Gastrocnemius medialis (tissue), 4 donors: ENCODE data around the gene FBXW11. TPM values are rescaled to one million over a fixed set of nuclear protein-coding genes. Genes with fewer than 3 reads are reported as not detected.

Experiments
- ATAC-seq, 2 donors: fragments of 150-250 bp; one replicate each; pipeline ENCODE4 v1.9.1; 2016
- DNase-seq, 2 donors: peaks; one replicate each; pipeline ENCODE4 v3.0.0-alpha.2; 2019
- H3K27ac ChIP-seq, 4 donors: fragments of 200-600 bp; sonication (generic); 1 replicate in 1 of 4; 2 replicates in 3 of 4; pipeline ENCODE4 v1.5.1; 2016 to 2018; ENCODE audit warnings: mild to moderate bottlenecking in 2 of 4, moderate library complexity in 1 of 4
- H3K27me3 ChIP-seq, 3 donors: fragments of 200-600 bp; sonication (generic) in 2 of 3; 1 replicate in 1 of 3; 2 replicates in 2 of 3; pipeline versions ENCODE4 v1.5.1 to v1.6.0; 2016 to 2019; ENCODE audit warnings: mild to moderate bottlenecking in 1 of 3, moderate library complexity in 1 of 3
- H3K36me3 ChIP-seq, 2 donors: fragments of 200-600 bp; sonication (generic) in 1 of 2; one replicate each; pipeline ENCODE4 v1.5.1; 2017 to 2018
- H3K4me1 ChIP-seq, 2 donors: fragments of 200-600 bp; sonication (generic) in 1 of 2; one replicate each; pipeline ENCODE4 v1.5.1; 2016 to 2017; ENCODE audit warnings: mild to moderate bottlenecking in 2 of 2
- H3K4me3 ChIP-seq, 4 donors: fragments of 200-600 bp; sonication (generic) in 3 of 4; 1 replicate in 1 of 4; 2 replicates in 3 of 4; pipeline ENCODE4 v1.5.1; 2016 to 2019; ENCODE audit warnings: mild to moderate bottlenecking in 2 of 4
- H3K9me3 ChIP-seq, 3 donors: fragments of 200-600 bp; sonication (generic) in 2 of 3; 1 replicate in 1 of 3; 2 replicates in 2 of 3; pipeline ENCODE4 v1.5.1; 2016 to 2019
- POLR2A ChIP-seq, 2 donors: fragments of 450-650 bp; IDR thresholded peaks; one replicate each; pipeline ENCODE4 v1.6.1; 2017; ENCODE audit warnings: antibody characterized with exemption in 2 of 2, mild to moderate bottlenecking in 2 of 2, moderate library complexity in 2 of 2
- in situ Hi-C, 4 donors: fragments of 200-750 bp; cut with MboI; loops; one replicate each; pipeline versions ENCODE4 v1.15.0 to v1.8.0; 2017; ENCODE audit warnings: low sequenced_read_pairs in 4 of 4
- intact Hi-C: fragments of 100-400 bp; cut with DNase I; formaldehyde crosslinking; loops from one replicate; pipeline ENCODE4 v1.15.1; 2023; ENCODE audit warnings: low total_unique reads
- total RNA-seq, 4 donors: library from RNA; depleted of rRNA; stranded (reverse); fragments of >200 nt; gene quantifications; one replicate each; pipeline versions ENCODE4 v1.1.0 to v1.2.3, GENCODE V29; 2016
- TF ChIP-seq, protein P1 (sequence below), 5 experiments: fragments of 450-650 bp in 3 of 5; fragments of 200-600 bp in 2 of 5; sonication (generic) in 2 of 5; IDR thresholded peaks in 4 of 5; conservative IDR thresholded peaks in 1 of 5; 1 replicate in 4 of 5; 2 replicates in 1 of 5; pipeline ENCODE4 v1.5.1; 2016 to 2019; ENCODE audit warnings: antibody characterized with exemption in 5 of 5, mild to moderate bottlenecking in 3 of 5, moderate library complexity in 3 of 5

FBXW11 gene
- total RNA-seq, 4 donors from 2014 or later, result 68.5 to 80.8 (median 72.2) TPM

DNA sequence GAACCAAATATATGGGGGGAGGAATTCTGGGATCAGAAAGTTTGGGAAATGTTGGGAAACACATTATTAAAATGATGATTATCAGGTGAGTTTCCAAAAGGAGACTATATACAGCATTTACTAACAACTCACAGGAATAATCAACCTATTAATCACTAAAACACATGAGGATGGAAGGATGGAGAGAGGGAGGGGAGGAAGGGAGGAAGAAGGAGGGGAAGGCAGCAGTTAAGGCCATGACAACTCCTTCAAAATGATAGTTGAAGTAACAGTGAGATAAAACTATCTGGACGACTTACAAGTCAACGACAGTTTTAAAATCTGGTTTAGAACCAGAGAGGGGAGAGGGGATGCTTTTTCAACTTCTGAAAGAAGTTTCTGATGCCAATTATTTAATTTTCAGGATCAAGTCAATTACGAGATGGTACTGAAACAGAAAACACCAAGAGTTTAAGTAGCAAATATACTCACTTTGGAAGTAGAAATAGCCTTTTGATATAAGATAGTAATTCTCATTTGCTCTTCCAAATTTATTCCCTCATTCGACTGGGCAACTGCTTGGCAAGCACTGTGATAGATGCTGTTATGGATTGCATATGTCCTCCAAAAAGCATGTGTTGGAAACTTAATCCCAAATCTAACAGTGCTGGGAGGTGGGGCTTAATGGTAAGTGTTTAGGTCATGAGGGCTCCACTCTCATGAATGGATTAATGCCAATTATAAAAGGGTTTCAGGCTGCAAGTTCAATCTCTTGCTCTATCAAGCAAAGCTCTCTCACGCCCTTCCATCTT is 30.4 kb downstream of the FBXW11 start:
- no peak for DNase-seq
- no peak for ATAC-seq
- Histone ChIP-seq H3K9me3 (peaks cover 0 to 7% (median 0%) of the 10 kb centered on the region in 3 donors), H3K4me3 (no peak overlapping the region), H3K4me1 (peaks cover 6 to 18% of the 10 kb centered on the region in 2 donors), H3K27ac (no peak overlapping the region), H3K27me3 (no peaks in the 10 kb centered on the region), H3K36me3 (no peaks in the 10 kb centered on the region)
- TF ChIP-seq POLR2A (IDR thresholded peaks at IDR 0.05), result no peak
- TF ChIP-seq, protein P1, sequence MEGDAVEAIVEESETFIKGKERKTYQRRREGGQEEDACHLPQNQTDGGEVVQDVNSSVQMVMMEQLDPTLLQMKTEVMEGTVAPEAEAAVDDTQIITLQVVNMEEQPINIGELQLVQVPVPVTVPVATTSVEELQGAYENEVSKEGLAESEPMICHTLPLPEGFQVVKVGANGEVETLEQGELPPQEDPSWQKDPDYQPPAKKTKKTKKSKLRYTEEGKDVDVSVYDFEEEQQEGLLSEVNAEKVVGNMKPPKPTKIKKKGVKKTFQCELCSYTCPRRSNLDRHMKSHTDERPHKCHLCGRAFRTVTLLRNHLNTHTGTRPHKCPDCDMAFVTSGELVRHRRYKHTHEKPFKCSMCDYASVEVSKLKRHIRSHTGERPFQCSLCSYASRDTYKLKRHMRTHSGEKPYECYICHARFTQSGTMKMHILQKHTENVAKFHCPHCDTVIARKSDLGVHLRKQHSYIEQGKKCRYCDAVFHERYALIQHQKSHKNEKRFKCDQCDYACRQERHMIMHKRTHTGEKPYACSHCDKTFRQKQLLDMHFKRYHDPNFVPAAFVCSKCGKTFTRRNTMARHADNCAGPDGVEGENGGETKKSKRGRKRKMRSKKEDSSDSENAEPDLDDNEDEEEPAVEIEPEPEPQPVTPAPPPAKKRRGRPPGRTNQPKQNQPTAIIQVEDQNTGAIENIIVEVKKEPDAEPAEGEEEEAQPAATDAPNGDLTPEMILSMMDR (IDR thresholded peaks at IDR 0.05 in 4 of 5, conservative IDR thresholded peaks at IDR 0.05 in 1 of 5), result no peak
- in situ Hi-C loops, result no loop called here
- intact Hi-C loops, result no loop called here

DNA sequence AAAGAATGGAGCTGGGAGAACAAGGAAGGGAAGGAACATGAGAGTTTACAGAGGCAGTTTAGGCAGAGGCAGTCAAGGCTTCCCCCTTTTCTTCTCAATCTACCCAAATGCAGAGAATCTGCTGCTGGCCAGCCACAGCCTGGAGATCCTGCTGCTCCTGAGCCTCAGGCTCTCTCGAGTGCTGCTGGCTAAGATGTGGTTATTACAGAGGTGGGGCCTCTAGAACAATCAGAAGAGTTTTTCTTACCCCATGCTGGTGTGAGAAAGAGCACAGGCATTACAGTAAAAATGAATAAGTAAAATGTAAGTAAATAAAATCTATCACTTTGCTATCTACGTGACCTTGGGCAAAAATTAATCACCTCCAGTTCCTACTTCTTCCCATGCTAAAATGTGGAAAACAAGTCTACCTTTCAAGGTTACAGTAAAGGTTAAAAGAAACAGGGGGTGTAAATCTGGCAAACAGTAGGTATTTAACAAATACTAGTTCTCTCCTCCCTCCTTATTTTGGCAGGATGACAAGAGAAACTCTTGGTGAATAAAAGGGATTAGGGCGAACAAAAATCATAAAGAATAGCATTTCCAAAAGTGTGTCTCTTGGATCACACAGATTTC is 31.1 kb downstream of the FBXW11 start:
- H3K9me3 ChIP-seq, result peaks cover 0 to 7% (median 0%) of the 10 kb centered on the region in 3 donors
- intact Hi-C loops (no loop called here), in situ Hi-C loops (no loop called here)
- TF ChIP-seq, protein P1 (IDR thresholded peaks at IDR 0.05 in 4 of 5, conservative IDR thresholded peaks at IDR 0.05 in 1 of 5), result no peak
- no peak for TF ChIP-seq POLR2A (IDR thresholded peaks at IDR 0.05)
- ATAC-seq (no peak), DNase-seq (no peak)
- H3K27me3 ChIP-seq, result no peaks in the 10 kb centered on the region
- peaks cover 6 to 18% of the 10 kb centered on the region in 2 donors for H3K4me1 ChIP-seq
- no peaks in the 10 kb centered on the region for H3K36me3 ChIP-seq
- H3K27ac ChIP-seq, result no peak overlapping the region
- H3K4me3 ChIP-seq, result no peak overlapping the region

DNA sequence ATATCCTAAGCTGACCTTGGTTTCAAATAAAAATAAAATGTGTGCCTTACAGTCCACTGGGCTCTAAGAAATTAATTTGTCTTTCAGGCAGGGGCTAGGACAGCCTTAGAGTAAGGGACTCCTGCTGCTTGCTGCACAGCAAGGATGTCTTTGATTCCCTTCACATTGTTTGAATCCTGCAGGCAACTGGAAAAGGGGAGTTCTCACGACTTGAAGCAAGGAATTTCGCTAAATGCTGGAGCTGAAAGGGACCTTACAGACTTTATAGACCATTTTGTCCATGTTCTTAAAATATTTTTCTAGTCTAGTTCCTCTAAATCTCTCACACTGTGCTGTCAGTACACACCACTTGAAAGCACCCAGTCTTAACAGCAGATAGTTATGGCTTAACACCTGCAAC is 35.6 kb downstream of the FBXW11 start:
- TF ChIP-seq, protein P1 (IDR thresholded peaks at IDR 0.05 in 4 of 5, conservative IDR thresholded peaks at IDR 0.05 in 1 of 5), result no peak
- TF ChIP-seq POLR2A (IDR thresholded peaks at IDR 0.05), result no peak
- H3K4me1 ChIP-seq, result peaks cover 24 to 26% of the 10 kb centered on the region in 2 donors
- intact Hi-C loops, result no loop called here
- ATAC-seq, result no peak
- no peaks in the 10 kb centered on the region for H3K27me3 ChIP-seq
- DNase-seq, result no peak
- no peaks in the 10 kb centered on the region for H3K9me3 ChIP-seq
- no peak overlapping the region for H3K4me3 ChIP-seq
- in situ Hi-C loops, result no loop called here
- no peak overlapping the region for H3K27ac ChIP-seq
- H3K36me3 ChIP-seq, result no peaks in the 10 kb centered on the region

DNA sequence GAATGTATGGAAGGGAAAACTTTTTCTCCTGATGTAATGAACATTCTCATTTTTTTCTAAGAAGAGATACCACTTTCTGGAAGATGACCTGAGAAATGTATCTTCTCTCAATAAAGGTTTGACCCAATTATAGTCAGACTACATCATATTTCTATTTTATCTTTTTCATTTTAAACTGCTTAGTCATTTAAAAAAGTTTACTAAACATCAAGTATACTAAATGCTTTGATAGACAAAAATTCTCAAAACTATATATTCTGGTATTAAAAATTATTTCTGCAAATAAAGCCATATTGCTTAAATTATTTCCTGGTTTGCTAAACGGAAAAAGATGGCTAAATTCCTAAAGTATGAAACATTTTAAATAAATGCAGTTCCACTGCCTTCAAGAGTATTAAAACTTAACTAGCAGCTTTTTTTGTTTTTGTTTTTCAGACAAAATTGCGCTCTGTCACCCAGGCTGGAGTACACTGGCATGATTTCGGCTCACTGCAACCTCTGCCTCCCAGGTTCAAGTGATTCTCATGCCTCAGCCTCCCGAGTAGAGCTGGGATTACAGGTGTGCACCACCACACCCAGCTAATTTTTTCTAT is 37.1 kb downstream of the FBXW11 start:
- Histone ChIP-seq H3K27ac (no peak overlapping the region), H3K36me3 (no peaks in the 10 kb centered on the region), H3K4me1 (peaks cover 31 to 32% of the 10 kb centered on the region in 2 donors), H3K4me3 (no peak overlapping the region), H3K27me3 (no peaks in the 10 kb centered on the region), H3K9me3 (no peaks in the 10 kb centered on the region)
- TF ChIP-seq, protein P1 (IDR thresholded peaks at IDR 0.05 in 4 of 5, conservative IDR thresholded peaks at IDR 0.05 in 1 of 5), result no peak
- TF ChIP-seq POLR2A (IDR thresholded peaks at IDR 0.05), result no peak
- DNase-seq (no peak), ATAC-seq (no peak)
- intact Hi-C loops, result no loop called here
- in situ Hi-C loops, result no loop called here
